Mesenchymal stem cell (in vitro differentiated cells and primary cell): ENCODE results near the gene NECTIN1.

ENCODE experiments used
- DNase-seq: peaks from one replicate; pipeline ENCODE4 v3.0.0-alpha.2; 2013
- H2AFZ ChIP-seq: one replicate; pipeline ENCODE4 v1.6.1; 2013; ENCODE audit warnings: low read depth, mild to moderate bottlenecking, control low read depth, inconsistent platforms, low read length, moderate library complexity
- H2AK5ac ChIP-seq: 2 replicates; pipeline ENCODE4 v1.6.1; 2013; ENCODE audit warnings: low read length, moderate library complexity, mild to moderate bottlenecking, inconsistent platforms; ENCODE audit not compliant: severe bottlenecking
- H2BK120ac ChIP-seq: one replicate; pipeline ENCODE4 v1.6.1; 2013; ENCODE audit warnings: low read depth, mild to moderate bottlenecking, inconsistent platforms, low read length, moderate library complexity
- H2BK12ac ChIP-seq, 2 experiments: one replicate each; pipeline ENCODE4 v1.6.1; 2013; ENCODE audit warnings: inconsistent platforms in 2 of 2, low read length in 2 of 2, mild to moderate bottlenecking in 2 of 2, moderate library complexity in 2 of 2, control low read depth in 1 of 2
- H2BK15ac ChIP-seq: one replicate; pipeline ENCODE4 v1.6.1; 2013; ENCODE audit warnings: mild to moderate bottlenecking, low read depth, inconsistent platforms; ENCODE audit not compliant: poor library complexity, severe bottlenecking
- H2BK5ac ChIP-seq: 2 replicates; pipeline ENCODE4 v1.6.1; 2013; ENCODE audit warnings: low read depth, mild to moderate bottlenecking, low read length, control low read depth, inconsistent platforms; ENCODE audit not compliant: poor library complexity, severe bottlenecking
- H3K14ac ChIP-seq, 2 experiments: one replicate each; pipeline ENCODE4 v1.6.1; 2013; ENCODE audit warnings: inconsistent platforms in 2 of 2, low read length in 2 of 2, control low read depth in 1 of 2, mild to moderate bottlenecking in 1 of 2, moderate library complexity in 1 of 2
- H3K18ac ChIP-seq, 2 experiments: one replicate each; pipeline ENCODE4 v1.6.1; 2013; ENCODE audit warnings: inconsistent platforms in 2 of 2, low read length in 2 of 2, control low read depth in 1 of 2, low read depth in 1 of 2, mild to moderate bottlenecking in 1 of 2
- H3K23ac ChIP-seq, 2 experiments: one replicate each; pipeline ENCODE4 v1.6.1; 2013; ENCODE audit warnings: inconsistent platforms in 2 of 2, low read length in 2 of 2, mild to moderate bottlenecking in 2 of 2, moderate library complexity in 2 of 2, control low read depth in 1 of 2
- H3K27ac ChIP-seq: 2 replicates; pipeline ENCODE4 v1.5.1; 2013; ENCODE audit warnings: mild to moderate bottlenecking, moderate library complexity, low read length, control low read depth, inconsistent platforms; ENCODE audit not compliant: poor library complexity, severe bottlenecking
- H3K27me3 ChIP-seq, 2 experiments: 2 replicates each; pipeline versions ENCODE4 v1.6.1 to v1.7.0; 2013; ENCODE audit warnings: low read length in 2 of 2, mild to moderate bottlenecking in 2 of 2, moderate library complexity in 2 of 2, control low read depth in 1 of 2, inconsistent platforms in 1 of 2; ENCODE audit not compliant: control insufficient read depth in 1 of 2, insufficient read depth in 1 of 2
- H3K36me3 ChIP-seq, 2 experiments: 2 replicates each; pipeline versions ENCODE4 v1.6.1 to v1.7.0; 2013; ENCODE audit warnings: low read length in 2 of 2, control low read depth in 1 of 2, inconsistent platforms in 1 of 2, low read depth in 1 of 2, mild to moderate bottlenecking in 1 of 2; ENCODE audit not compliant: insufficient read depth in 2 of 2, control insufficient read depth in 1 of 2
- H3K4ac ChIP-seq, 2 experiments: one replicate each; pipeline ENCODE4 v1.6.1; 2013; ENCODE audit warnings: inconsistent platforms in 2 of 2, low read length in 2 of 2, mild to moderate bottlenecking in 2 of 2, moderate library complexity in 2 of 2, control low read depth in 1 of 2, low read depth in 1 of 2
- H3K4me1 ChIP-seq: 2 replicates; pipeline ENCODE4 v1.6.1; 2013; ENCODE audit warnings: low read depth, low read length, control low read depth; ENCODE audit not compliant: control insufficient read depth, insufficient read depth
- H3K4me2 ChIP-seq: 2 replicates; pipeline ENCODE4 v1.6.1; 2013; ENCODE audit warnings: low read length, mild to moderate bottlenecking, inconsistent platforms; ENCODE audit not compliant: poor library complexity, severe bottlenecking
- H3K4me3 ChIP-seq, 2 experiments: 2 replicates each; pipeline versions ENCODE4 v1.5.1 to v1.7.0; 2013; ENCODE audit warnings: low read length in 2 of 2, mild to moderate bottlenecking in 2 of 2, control low read depth in 1 of 2, low read depth in 1 of 2; ENCODE audit not compliant: insufficient read depth in 1 of 2
- H3K79me1 ChIP-seq: replicated peaks from 2 replicates; pipeline ENCODE4 v1.6.1; 2013; ENCODE audit warnings: mild to moderate bottlenecking, control low read depth, low read length, inconsistent platforms; ENCODE audit not compliant: poor library complexity, severe bottlenecking
- H3K9ac ChIP-seq: 2 replicates; pipeline ENCODE4 v1.7.0; 2013; ENCODE audit warnings: mild to moderate bottlenecking, low read length, moderate library complexity
- H3K9me3 ChIP-seq: 2 replicates; pipeline ENCODE4 v1.7.0; 2013; ENCODE audit warnings: mild to moderate bottlenecking, low read length; ENCODE audit not compliant: control insufficient read depth
- H4K8ac ChIP-seq: one replicate; pipeline ENCODE4 v1.6.1; 2013; ENCODE audit warnings: inconsistent platforms, mild to moderate bottlenecking, low read length, moderate library complexity
- H4K91ac ChIP-seq: one replicate; pipeline ENCODE4 v1.6.1; 2013; ENCODE audit warnings: mild to moderate bottlenecking, low read length, inconsistent platforms
- WGBS: methylation state at CpG from one replicate; pipeline ENCODE4 v1.1.7; 2013; ENCODE audit warnings: mixed read lengths; 5-methylcytosine and 5-hydroxymethylcytosine counted together

The NECTIN1 gene

GRCh38 chr11:119652907-119653659 lies 75.9 kb downstream of the NECTIN1 start:
- Histone ChIP-seq H3K18ac (no peak overlapping the region), H3K4me3 (no peak overlapping the region)
- WGBS, result 93% methylated on average over 22 of the region's 22 CpGs

GRCh38 chr11:119651802-119652584 lies 77.0 kb downstream of the NECTIN1 start:
- no peak overlapping the region for H4K91ac ChIP-seq
- no peak overlapping the region for H3K9ac ChIP-seq
- peaks cover 11 to 51% of the 10 kb centered on the region in 2 experiments for H3K27me3 ChIP-seq
- no peak overlapping the region for H3K4ac ChIP-seq
- H2AFZ ChIP-seq, result no peak overlapping the region
- no peak for DNase-seq
- no peak overlapping the region for H3K27ac ChIP-seq
- no peak overlapping the region for H3K18ac ChIP-seq
- H2BK15ac ChIP-seq, result no peak overlapping the region
- H4K8ac ChIP-seq, result no peak overlapping the region
- H2BK12ac ChIP-seq, result no peak overlapping the region
- H3K23ac ChIP-seq, result no peak overlapping the region
- no peaks in the 10 kb centered on the region for H3K9me3 ChIP-seq
- H3K79me1 ChIP-seq, result no peaks in the 10 kb centered on the region
- 80% methylated on average over 12 of the region's 12 CpGs for WGBS
- no peak overlapping the region for H2AK5ac ChIP-seq
- H3K4me2 ChIP-seq, result no peak overlapping the region
- H3K4me3 ChIP-seq, result no peak overlapping the region
- H3K4me1 ChIP-seq, result no peaks in the 10 kb centered on the region
- no peak overlapping the region for H3K14ac ChIP-seq
- H2BK120ac ChIP-seq, result no peak overlapping the region
- no peak overlapping the region for H2BK5ac ChIP-seq
- H3K36me3 ChIP-seq, result no peaks in the 10 kb centered on the region

More at GRCh38 chr11:119652907-119653659, 75.9 kb downstream of the NECTIN1 start:
- Histone ChIP-seq H4K8ac (no peak overlapping the region), H3K36me3 (no peaks in the 10 kb centered on the region), H3K79me1 (no peaks in the 10 kb centered on the region), H4K91ac (no peak overlapping the region), H2BK120ac (no peak overlapping the region), H3K9me3 (no peaks in the 10 kb centered on the region), H2BK15ac (no peak overlapping the region), H3K27me3 (peaks cover 13 to 48% of the 10 kb centered on the region in 2 experiments), H3K4me1 (no peaks in the 10 kb centered on the region), H2AFZ (no peak overlapping the region), H3K27ac (no peak overlapping the region), H2BK5ac (no peak overlapping the region), H3K4ac (no peak overlapping the region), H3K23ac (no peak overlapping the region), H3K4me2 (no peak overlapping the region), H3K9ac (no peak overlapping the region), H3K14ac (no peak overlapping the region), H2AK5ac (no peak overlapping the region), H2BK12ac (no peak overlapping the region)
- DNase-seq, result no peak

- WGBS, result 74% methylated on average over 6 of the region's 6 CpGs
- no peak overlapping the region for H3K4me3 ChIP-seq
- no peak overlapping the region for H3K14ac ChIP-seq
- H2AFZ ChIP-seq, result no peak overlapping the region
- no peaks in the 10 kb centered on the region for H3K4me1 ChIP-seq
- H3K9me3 ChIP-seq, result no peaks in the 10 kb centered on the region
- H3K18ac ChIP-seq, result no peak overlapping the region
- H2BK5ac ChIP-seq, result no peak overlapping the region
- no peak overlapping the region for H3K27ac ChIP-seq
- H3K23ac ChIP-seq, result no peak overlapping the region
- peaks cover 12 to 50% of the 10 kb centered on the region in 2 experiments for H3K27me3 ChIP-seq
- no peak for DNase-seq
- H3K4ac ChIP-seq, result no peak overlapping the region
- no peak overlapping the region for H2BK120ac ChIP-seq
- H3K36me3 ChIP-seq, result no peaks in the 10 kb centered on the region
- H2BK15ac ChIP-seq, result no peak overlapping the region
- H3K9ac ChIP-seq, result no peak overlapping the region
- H3K79me1 ChIP-seq, result no peaks in the 10 kb centered on the region
- no peak overlapping the region for H2AK5ac ChIP-seq
- no peak overlapping the region for H4K91ac ChIP-seq
- no peak overlapping the region for H2BK12ac ChIP-seq
- no peak overlapping the region for H4K8ac ChIP-seq
- no peak overlapping the region for H3K4me2 ChIP-seq
Measured at GRCh38 chr11:119650251-119650650, 78.7 kb downstream of the NECTIN1 start.

GRCh38 chr11:119647254-119647653 lies 81.7 kb downstream of the NECTIN1 start:
- Histone ChIP-seq H3K9me3 (no peaks in the 10 kb centered on the region), H3K79me1 (no peaks in the 10 kb centered on the region), H3K4ac (no peak overlapping the region), H3K36me3 (no peaks in the 10 kb centered on the region), H3K9ac (no peak overlapping the region), H3K14ac (peak overlapping the region in 1 of 2 experiments; percentile 48), H3K23ac (no peak overlapping the region), H3K4me2 (no peak overlapping the region), H2BK15ac (no peak overlapping the region), H4K91ac (no peak overlapping the region), H2BK5ac (no peak overlapping the region), H2AFZ (no peak overlapping the region), H2AK5ac (no peak overlapping the region), H3K4me3 (no peak overlapping the region), H3K27me3 (peaks cover 26 to 55% of the 10 kb centered on the region in 2 experiments), H4K8ac (no peak overlapping the region), H3K27ac (no peak overlapping the region), H3K4me1 (no peaks in the 10 kb centered on the region), H3K18ac (no peak overlapping the region), H2BK12ac (no peak overlapping the region), H2BK120ac (no peak overlapping the region)
- 95% methylated on average over 3 of the region's 3 CpGs for WGBS
- no peak for DNase-seq
